CD4-positive, alpha-beta memory T cell (primary cell): ENCODE measurements around the gene USP48. TPM values are rescaled to one million over a fixed set of nuclear protein-coding genes. Genes with fewer than 3 reads are reported as not detected.

ENCODE experiments used
- CTCF ChIA-PET: fragments of 350-600 bp; sonication (Branson Sonifier 250); formaldehyde crosslinking; loops from one replicate; lab custom pipeline; 2021; ENCODE audit warnings: inconsistent platforms; ENCODE audit not compliant: partially characterized antibody; lab: Charles Lee
- POLR2A ChIA-PET: fragments of 350-600 bp; sonication (Branson Sonifier 250); formaldehyde crosslinking; loops from one replicate; lab custom pipeline; 2021; ENCODE audit not compliant: partially characterized antibody; lab: Charles Lee
- DNase-seq, 5 donors: peaks; one replicate each; pipeline versions ENCODE4 v3.0.0 to v3.0.0-alpha.2; 2020 to 2022; ENCODE audit warnings: mixed read lengths in 1 of 5
- H3K27ac ChIP-seq: one replicate; pipeline ENCODE4 v1.7.0; 2013; ENCODE audit warnings: low read depth, low read length
- H3K27me3 ChIP-seq: 2 replicates; pipeline ENCODE4 v1.7.0; 2013; ENCODE audit warnings: mild to moderate bottlenecking, low read length, moderate library complexity; ENCODE audit not compliant: insufficient read depth
- H3K36me3 ChIP-seq: 2 replicates; pipeline ENCODE4 v1.7.0; 2013; ENCODE audit warnings: mild to moderate bottlenecking, low read length, moderate library complexity; ENCODE audit not compliant: insufficient read depth
- H3K4me1 ChIP-seq: 2 replicates; pipeline ENCODE4 v1.7.0; 2013; ENCODE audit warnings: mild to moderate bottlenecking, low read length, moderate library complexity; ENCODE audit not compliant: insufficient read depth
- H3K4me3 ChIP-seq, 2 donors: one replicate each; pipeline ENCODE4 v1.7.0; 2013; ENCODE audit warnings: low read length in 2 of 2, mild to moderate bottlenecking in 1 of 2
- H3K9me3 ChIP-seq, 2 donors: one replicate each; pipeline ENCODE4 v1.7.0; 2013; ENCODE audit warnings: low read length in 2 of 2, control low read depth in 1 of 2; ENCODE audit not compliant: control insufficient read depth in 1 of 2
- H3K27ac Mint-ChIP-seq, 7 donors: one replicate each; pipeline ENCODE4 v1.8.0; 2020 to 2021; ENCODE audit warnings: mixed read lengths in 7 of 7, mild to moderate bottlenecking in 6 of 7, inconsistent platforms in 3 of 7, moderate library complexity in 3 of 7
- H3K27me3 Mint-ChIP-seq, 2 donors: one replicate each; pipeline ENCODE4 v1.8.0; 2020 to 2021; ENCODE audit warnings: mixed read lengths in 2 of 2
- H3K36me3 Mint-ChIP-seq, 2 donors: one replicate each; pipeline ENCODE4 v1.8.0; 2020 to 2021; ENCODE audit warnings: mixed read lengths in 2 of 2, inconsistent platforms in 1 of 2, mild to moderate bottlenecking in 1 of 2
- H3K4me1 Mint-ChIP-seq, 4 donors: one replicate each; pipeline ENCODE4 v1.8.0; 2020 to 2021; ENCODE audit warnings: mixed read lengths in 4 of 4, mild to moderate bottlenecking in 1 of 4
- H3K4me3 Mint-ChIP-seq, 8 donors: one replicate each; pipeline ENCODE4 v1.8.0; 2020 to 2021; ENCODE audit warnings: mixed read lengths in 8 of 8, mild to moderate bottlenecking in 7 of 8, moderate library complexity in 6 of 8, inconsistent platforms in 3 of 8
- H3K9me3 Mint-ChIP-seq, 8 donors: one replicate each; pipeline ENCODE4 v1.8.0; 2020 to 2021; ENCODE audit warnings: mixed read lengths in 8 of 8, mild to moderate bottlenecking in 5 of 8, inconsistent platforms in 3 of 8, moderate library complexity in 1 of 8
- intact Hi-C: fragments of 100-400 bp; cut with micrococcal nuclease; formaldehyde crosslinking; loops from one replicate; pipeline ENCODE4 v1.15.1; 2023
- polyA plus RNA-seq, 2 donors: library from polyadenylated mRNA; unstranded; fragments of 300-500 nt; fragmentation: Illumina TruSeq; gene quantifications; one replicate each; pipeline ENCODE4 v1.2.3, GENCODE V29; 2021
- total RNA-seq, 2 experiments: library from RNA; stranded (reverse); gene quantifications; one replicate each; pipeline ENCODE4 v1.2.3, GENCODE V29; 2021

Gene USP48
- total and polyA plus RNA-seq, 4 experiments from 2014 or later, result 36.1 to 117 (median 76.3) TPM

- H3K4me3 ChIP-seq, result no peak overlapping the region
- H3K27ac ChIP-seq, result no peak overlapping the region
- intact Hi-C loops, result no loop called here
- no peaks in the 10 kb centered on the region for H3K36me3 ChIP-seq
- ChIA-PET CTCF (no interaction called here), POLR2A (no interaction called here)
- Mint-ChIP-seq H3K4me1 (peaks cover 0 to 8% (median 2%) of the 10 kb centered on the region in 4 donors), H3K27ac (no peak overlapping the region), H3K36me3 (no peaks in the 10 kb centered on the region), H3K9me3 (no peaks in the 10 kb centered on the region), H3K27me3 (peaks cover 3% of the 10 kb centered on the region in 2 donors), H3K4me3 (no peak overlapping the region)
- no peaks in the 10 kb centered on the region for H3K27me3 ChIP-seq
- no peaks in the 10 kb centered on the region for H3K9me3 ChIP-seq
- no peak for DNase-seq
- H3K4me1 ChIP-seq, result no peaks in the 10 kb centered on the region
These were observed 38.6 kb upstream of the USP48 start for GRCh38 chr1:21821385-21822019.

GRCh38 chr1:21820597-21821232, 37.8 kb upstream of the USP48 start:
- Mint-ChIP-seq H3K9me3 (no peaks in the 10 kb centered on the region), H3K27ac (peak overlapping the region in 1 of 7 donors; percentile 36), H3K4me3 (no peak overlapping the region), H3K36me3 (no peaks in the 10 kb centered on the region), H3K27me3 (peaks cover 3% of the 10 kb centered on the region in 2 donors), H3K4me1 (peaks cover 0 to 8% (median 2%) of the 10 kb centered on the region in 4 donors)
- ChIA-PET CTCF (no interaction called here), POLR2A (no interaction called here)
- Histone ChIP-seq H3K9me3 (no peaks in the 10 kb centered on the region), H3K4me3 (no peak overlapping the region), H3K27ac (no peak overlapping the region), H3K27me3 (no peaks in the 10 kb centered on the region), H3K4me1 (no peaks in the 10 kb centered on the region), H3K36me3 (no peaks in the 10 kb centered on the region)
- intact Hi-C loops, result no loop called here
- no peak for DNase-seq

GRCh38 chr1:21818656-21819055, 35.7 kb upstream of the USP48 start:
- Histone ChIP-seq H3K27ac (no peak overlapping the region), H3K4me3 (no peak overlapping the region), H3K9me3 (no peaks in the 10 kb centered on the region), H3K36me3 (no peaks in the 10 kb centered on the region), H3K27me3 (peaks cover 3% of the 10 kb centered on the region), H3K4me1 (no peaks in the 10 kb centered on the region)
- ChIA-PET CTCF (no interaction called here), POLR2A (no interaction called here)
- intact Hi-C loops, result no loop called here
- DNase-seq, result peak in 4 of 5 donors; percentile 6 to 41 (median 20)
- no peaks in the 10 kb centered on the region for H3K36me3 Mint-ChIP-seq
- H3K4me1 Mint-ChIP-seq, result peaks cover 0 to 9% (median 4%) of the 10 kb centered on the region in 4 donors
- no peaks in the 10 kb centered on the region for H3K9me3 Mint-ChIP-seq
- H3K27ac Mint-ChIP-seq, result peak overlapping the region in 1 of 7 donors; percentile 65
- no peak overlapping the region for H3K4me3 Mint-ChIP-seq
- H3K27me3 Mint-ChIP-seq, result peaks cover 4 to 8% of the 10 kb centered on the region in 2 donors

- CTCF ChIA-PET, result no interaction called here
- Mint-ChIP-seq H3K4me1 (peaks cover 0 to 9% (median 5%) of the 10 kb centered on the region in 4 donors), H3K9me3 (no peaks in the 10 kb centered on the region)
These were observed 33.8 kb upstream of the USP48 start for GRCh38 chr1:21816602-21817302.

GRCh38 chr1:21815724-21816321, 32.9 kb upstream of the USP48 start:
- Histone ChIP-seq H3K27me3 (peaks cover 12% of the 10 kb centered on the region), H3K9me3 (no peaks in the 10 kb centered on the region), H3K4me1 (no peaks in the 10 kb centered on the region), H3K36me3 (no peaks in the 10 kb centered on the region), H3K4me3 (no peak overlapping the region), H3K27ac (no peak overlapping the region)
- no peaks in the 10 kb centered on the region for H3K9me3 Mint-ChIP-seq
- H3K36me3 Mint-ChIP-seq, result no peaks in the 10 kb centered on the region
- no peak for DNase-seq
- H3K27ac Mint-ChIP-seq, result peak overlapping the region in 1 of 7 donors; percentile 17
- POLR2A ChIA-PET, result no interaction called here
- H3K4me1 Mint-ChIP-seq, result peaks cover 0 to 9% (median 5%) of the 10 kb centered on the region in 4 donors
- peak overlapping the region in 1 of 8 donors; percentile 10 for H3K4me3 Mint-ChIP-seq
- H3K27me3 Mint-ChIP-seq, result peaks cover 14 to 19% of the 10 kb centered on the region in 2 donors
- intact Hi-C loops, result no loop called here
- CTCF ChIA-PET, result no interaction called here

More at GRCh38 chr1:21816602-21817302, 33.8 kb upstream of the USP48 start:
- no peak for DNase-seq
- H3K9me3 ChIP-seq, result no peaks in the 10 kb centered on the region
- POLR2A ChIA-PET, result no interaction called here
- intact Hi-C loops, result no loop called here
- peaks cover 12% of the 10 kb centered on the region for H3K27me3 ChIP-seq
- Mint-ChIP-seq H3K27me3 (peaks cover 12 to 14% of the 10 kb centered on the region in 2 donors), H3K27ac (peak overlapping the region in 1 of 7 donors; percentile 14), H3K36me3 (no peaks in the 10 kb centered on the region), H3K4me3 (no peak overlapping the region)
- H3K4me3 ChIP-seq, result no peak overlapping the region
- no peaks in the 10 kb centered on the region for H3K36me3 ChIP-seq
- H3K27ac ChIP-seq, result no peak overlapping the region
- H3K4me1 ChIP-seq, result no peaks in the 10 kb centered on the region

- Mint-ChIP-seq H3K4me1 (peaks cover 0 to 9% (median 5%) of the 10 kb centered on the region in 4 donors), H3K4me3 (peak overlapping the region in 7 of 8 donors; percentile 8 to 80 (median 57)), H3K9me3 (no peaks in the 10 kb centered on the region), H3K27ac (peak overlapping the region in 1 of 7 donors; percentile 78), H3K27me3 (peaks cover 16 to 22% of the 10 kb centered on the region in 2 donors), H3K36me3 (no peaks in the 10 kb centered on the region)
- no peak overlapping the region for H3K4me3 ChIP-seq
- no peak for DNase-seq
- peaks cover 12% of the 10 kb centered on the region for H3K27me3 ChIP-seq
- no peak overlapping the region for H3K27ac ChIP-seq
- intact Hi-C loops, result no loop called here
- POLR2A ChIA-PET, result no interaction called here
- H3K4me1 ChIP-seq, result no peaks in the 10 kb centered on the region
- CTCF ChIA-PET, result no interaction called here
- no peaks in the 10 kb centered on the region for H3K36me3 ChIP-seq
- H3K9me3 ChIP-seq, result no peaks in the 10 kb centered on the region
These were observed 32.1 kb upstream of the USP48 start for GRCh38 chr1:21814981-21815582.
